ENCODE data around the gene TXNRD1.

Gene TXNRD1

GRCh38 chr12:104347374-104348075 is 131.9 kb downstream of the TXNRD1 start:
- no peak for DNase-seq (ENCODE audit: low read depth in 2 of 3, low spot score in 1 of 3)

GRCh38 chr12:104348283-104348993 is 132.9 kb downstream of the TXNRD1 start:
- no peak for DNase-seq (ENCODE audit: low read depth in 2 of 3, low spot score in 1 of 3)

GRCh38 chr12:104348994-104349494 is 133.5 kb downstream of the TXNRD1 start:
- no peak for DNase-seq (ENCODE audit: low read depth in 2 of 3, low spot score in 1 of 3)

- no peak for DNase-seq (ENCODE audit: low read depth in 2 of 3, low spot score in 1 of 3)
Measured at GRCh38 chr12:104350211-104351056, 134.9 kb downstream of the TXNRD1 start.

- DNase-seq (ENCODE audit: low read depth in 2 of 3, low spot score in 1 of 3) = no peak
Measured at GRCh38 chr12:104351057-104351983, 135.7 kb downstream of the TXNRD1 start.

GRCh38 chr12:104352106-104352713 is 136.6 kb downstream of the TXNRD1 start:
- DNase-seq (ENCODE audit: low read depth in 2 of 3, low spot score in 1 of 3) = no peak

GRCh38 chr12:104353012-104353981 is 137.7 kb downstream of the TXNRD1 start:
- DNase-seq (ENCODE audit: low read depth in 2 of 3, low spot score in 1 of 3) = no peak

- no peak for DNase-seq (ENCODE audit: low read depth in 2 of 3, low spot score in 1 of 3)
Measured at GRCh38 chr12:104354167-104354867, 138.7 kb downstream of the TXNRD1 start.

GRCh38 chr12:104354868-104355570 is 139.4 kb downstream of the TXNRD1 start:
- DNase-seq (ENCODE audit: low read depth in 2 of 3, low spot score in 1 of 3) = no peak

- DNase-seq (ENCODE audit: low read depth in 2 of 3, low spot score in 1 of 3) = no peak
Measured at GRCh38 chr12:104355630-104356029, 140.1 kb downstream of the TXNRD1 start.

GRCh38 chr12:104356231-104357115 is 140.9 kb downstream of the TXNRD1 start:
- no peak for DNase-seq (ENCODE audit: low read depth in 2 of 3, low spot score in 1 of 3)

- DNase-seq (ENCODE audit: low read depth in 2 of 3, low spot score in 1 of 3) = no peak
Measured at GRCh38 chr12:104357421-104357952, 141.9 kb downstream of the TXNRD1 start.

- DNase-seq (ENCODE audit: low read depth in 2 of 3, low spot score in 1 of 3) = peak; percentile 52 to 74 (median 54)
Measured at GRCh38 chr12:104358353-104359003, 142.9 kb downstream of the TXNRD1 start.

- DNase-seq (ENCODE audit: low read depth in 2 of 3, low spot score in 1 of 3) = no peak
Measured at GRCh38 chr12:104359216-104359615, 143.6 kb downstream of the TXNRD1 start.

GRCh38 chr12:104360157-104360556 is 144.6 kb downstream of the TXNRD1 start:
- no peak for DNase-seq (ENCODE audit: low read depth in 2 of 3, low spot score in 1 of 3)
